ENCODE data around the gene TUBA3D.
"Not testable (repeated sequence)": the region's sequence is repeated elsewhere in the genome, so short reads cannot be mapped to it uniquely, and the experiment has no call there.

DNA sequence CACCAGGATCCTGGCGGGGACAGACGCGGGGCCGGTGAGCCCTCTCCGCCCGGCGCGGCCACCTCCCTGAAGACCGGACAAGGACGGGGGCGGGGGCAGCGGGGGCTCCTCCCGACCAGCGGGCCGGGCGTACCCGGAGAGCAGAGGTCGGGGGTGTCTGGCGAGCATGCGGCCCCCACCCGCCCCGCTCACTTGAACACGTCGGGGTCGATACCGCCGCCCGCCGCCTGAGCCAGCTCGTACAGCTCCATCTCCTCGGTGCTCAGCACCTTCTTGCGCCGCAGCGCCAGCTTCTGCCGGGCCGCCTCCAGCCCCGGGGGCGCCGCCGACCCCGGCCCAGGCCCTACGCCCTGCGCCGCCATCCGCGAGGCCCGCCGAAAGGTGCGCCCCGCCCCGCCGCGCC lies 16.1 kb downstream of the TUBA3D start, which contains the start of gene MZT2A:
- TF ChIP-seq PHF21A (IDR thresholded peaks at IDR 0.05; ENCODE audit: borderline replicate concordance, low read depth); NFYB (IDR thresholded peaks at IDR 0.05; ENCODE audit: extremely low read depth, insufficient read length); CHCHD3 (CRISPR knock-in tag; IDR thresholded peaks at IDR 0.05); RFX1 (IDR thresholded peaks at IDR 0.05); BHLHE40 (IDR thresholded peaks at IDR 0.05; ENCODE audit: low read length): not testable (repeated sequence)
- TF ChIP-seq, protein P1, sequence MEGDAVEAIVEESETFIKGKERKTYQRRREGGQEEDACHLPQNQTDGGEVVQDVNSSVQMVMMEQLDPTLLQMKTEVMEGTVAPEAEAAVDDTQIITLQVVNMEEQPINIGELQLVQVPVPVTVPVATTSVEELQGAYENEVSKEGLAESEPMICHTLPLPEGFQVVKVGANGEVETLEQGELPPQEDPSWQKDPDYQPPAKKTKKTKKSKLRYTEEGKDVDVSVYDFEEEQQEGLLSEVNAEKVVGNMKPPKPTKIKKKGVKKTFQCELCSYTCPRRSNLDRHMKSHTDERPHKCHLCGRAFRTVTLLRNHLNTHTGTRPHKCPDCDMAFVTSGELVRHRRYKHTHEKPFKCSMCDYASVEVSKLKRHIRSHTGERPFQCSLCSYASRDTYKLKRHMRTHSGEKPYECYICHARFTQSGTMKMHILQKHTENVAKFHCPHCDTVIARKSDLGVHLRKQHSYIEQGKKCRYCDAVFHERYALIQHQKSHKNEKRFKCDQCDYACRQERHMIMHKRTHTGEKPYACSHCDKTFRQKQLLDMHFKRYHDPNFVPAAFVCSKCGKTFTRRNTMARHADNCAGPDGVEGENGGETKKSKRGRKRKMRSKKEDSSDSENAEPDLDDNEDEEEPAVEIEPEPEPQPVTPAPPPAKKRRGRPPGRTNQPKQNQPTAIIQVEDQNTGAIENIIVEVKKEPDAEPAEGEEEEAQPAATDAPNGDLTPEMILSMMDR (IDR thresholded peaks at IDR 0.05 in 2 of 3, conservative IDR thresholded peaks at IDR 0.05 in 1 of 3; ENCODE audit: insufficient read depth in 2 of 3, low read depth in 1 of 3, low read length in 3 of 3), result not testable (repeated sequence)
- peak in 1 of 2 experiments; percentile 7; a peak in 1 of 4 replicates for TF ChIP-seq RAD21 (CRISPR knock-in tag; conservative IDR thresholded peaks at IDR 0.05 in 1 of 2, IDR thresholded peaks at IDR 0.05 in 1 of 2)

Data from K562 (cell line).